Hematopoietic multipotent progenitor cell treated with erythropoietin and hydrocortisone succinate and interleukin-3 and kit ligand, for 15 days (in vitro differentiated cells): ENCODE measurements around the gene TBC1D22A.

Experiments used
- DNase-seq: peaks from one replicate; pipeline ENCODE4 v3.0.0-alpha.2; 2015; ENCODE audit warnings: low spot score

TBC1D22A gene

GRCh38 chr22:46795845-46796565 lies 33.6 kb downstream of the TBC1D22A start:
- no peak for DNase-seq

GRCh38 chr22:46796566-46797195 lies 34.2 kb downstream of the TBC1D22A start:
- DNase-seq = no peak

- DNase-seq = no peak
Observed at GRCh38 chr22:46797355-46797754, 34.9 kb downstream of the TBC1D22A start.

DNA sequence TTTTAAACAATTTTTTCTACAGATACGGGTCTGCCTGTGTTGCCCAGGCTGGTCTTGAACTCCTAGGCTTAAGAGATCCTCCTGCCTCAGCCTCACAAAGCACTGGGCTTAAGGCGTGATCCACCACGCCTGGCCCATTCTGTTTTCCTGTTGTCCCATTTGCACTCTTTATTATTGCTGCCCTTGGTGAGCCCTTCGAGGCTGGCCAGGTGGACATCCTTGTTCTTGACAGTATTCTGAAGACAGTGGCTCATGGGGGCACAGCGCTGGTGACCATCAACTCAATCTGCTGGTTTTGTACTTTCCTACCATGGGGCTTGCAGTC lies 35.6 kb downstream of the TBC1D22A start:
- no peak for DNase-seq

- peak; percentile 66 for DNase-seq
Observed at GRCh38 chr22:46798366-46799350, 36.2 kb downstream of the TBC1D22A start.

DNA sequence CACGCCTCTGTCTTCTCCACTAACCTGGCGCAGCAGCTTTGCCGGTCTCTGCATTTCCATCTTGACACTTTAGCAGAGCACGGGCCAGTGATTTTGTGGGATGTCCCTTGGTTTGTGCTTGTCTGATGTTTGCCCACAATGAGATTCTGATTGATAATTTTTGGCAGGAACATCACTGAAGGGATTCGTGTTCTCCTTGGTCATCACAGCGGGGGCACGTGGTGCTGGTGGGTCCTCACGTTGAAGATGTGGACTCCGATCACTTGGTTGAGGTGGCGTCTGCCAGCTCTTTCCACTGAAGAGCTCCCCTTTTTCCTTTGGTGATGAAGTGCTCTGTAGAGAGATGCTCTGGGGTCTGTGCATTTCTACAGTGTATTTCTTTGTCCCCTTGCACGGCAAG lies 37.2 kb downstream of the TBC1D22A start:
- DNase-seq = no peak

DNA sequence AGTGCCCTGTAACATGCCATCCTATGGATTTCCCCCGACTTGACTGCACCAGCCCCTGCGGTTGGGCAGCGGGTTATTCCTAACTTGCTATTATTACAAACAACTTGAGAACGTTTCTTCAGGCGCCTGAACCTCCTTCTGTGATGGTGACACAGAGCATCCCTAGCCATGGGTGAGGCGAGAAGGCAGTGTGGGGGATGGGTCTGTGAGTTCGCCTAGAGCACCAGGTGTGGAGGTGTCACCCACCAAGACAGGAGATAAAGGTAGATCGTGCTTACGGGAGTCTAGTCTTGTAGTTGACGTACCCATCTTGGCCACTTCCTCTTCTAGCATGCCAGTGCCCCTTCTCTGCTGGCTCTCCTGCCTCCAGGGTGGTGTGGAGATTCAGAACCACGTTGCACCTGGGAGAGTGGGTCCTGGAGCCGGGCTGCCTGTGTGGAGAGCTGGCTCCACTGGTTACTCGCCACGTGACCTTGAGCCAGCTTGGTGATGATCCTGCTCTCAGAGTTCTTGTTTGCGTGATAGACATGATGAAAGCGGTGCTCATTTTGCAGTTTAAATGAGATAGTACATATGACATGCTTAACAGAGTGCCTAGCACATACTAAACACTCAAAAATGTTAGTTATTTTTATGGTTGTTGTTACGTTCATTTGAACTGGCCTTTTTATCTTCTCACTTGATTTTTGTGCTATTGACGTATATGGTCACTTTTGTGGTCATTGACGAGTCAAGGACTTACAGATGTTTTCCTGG lies 37.8 kb downstream of the TBC1D22A start:
- no peak for DNase-seq

DNA sequence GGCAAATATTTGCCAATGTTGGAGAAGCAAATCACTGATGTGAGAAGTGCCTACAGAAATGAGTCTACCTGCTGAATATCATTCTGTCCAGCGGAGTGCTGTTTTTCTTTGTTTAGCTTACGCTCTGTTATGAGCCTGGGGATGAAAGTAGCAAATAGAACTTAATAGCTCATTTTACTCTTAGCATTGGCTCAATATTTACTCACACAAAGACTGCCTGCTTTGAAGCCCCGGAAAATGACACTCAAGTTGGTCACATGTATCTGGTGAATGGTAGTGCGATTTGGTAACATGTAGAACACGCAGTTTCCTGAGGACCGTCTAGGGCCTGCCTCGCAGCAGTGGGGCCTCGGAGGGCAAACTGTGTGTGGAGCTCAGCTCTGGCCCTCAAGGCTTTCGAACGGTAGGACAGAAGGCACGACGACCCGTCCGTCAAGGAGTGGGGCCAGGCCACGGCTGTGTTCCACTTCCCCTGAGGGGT lies 38.9 kb downstream of the TBC1D22A start:
- no peak for DNase-seq

GRCh38 chr22:46801826-46802607 lies 39.6 kb downstream of the TBC1D22A start:
- no peak for DNase-seq

- no peak for DNase-seq
Observed at GRCh38 chr22:46802608-46803027, 40.2 kb downstream of the TBC1D22A start.

- DNase-seq = peak; percentile 69
Observed at GRCh38 chr22:46803031-46803880, 40.8 kb downstream of the TBC1D22A start.

GRCh38 chr22:46803936-46804335 lies 41.5 kb downstream of the TBC1D22A start:
- DNase-seq = no peak

DNA sequence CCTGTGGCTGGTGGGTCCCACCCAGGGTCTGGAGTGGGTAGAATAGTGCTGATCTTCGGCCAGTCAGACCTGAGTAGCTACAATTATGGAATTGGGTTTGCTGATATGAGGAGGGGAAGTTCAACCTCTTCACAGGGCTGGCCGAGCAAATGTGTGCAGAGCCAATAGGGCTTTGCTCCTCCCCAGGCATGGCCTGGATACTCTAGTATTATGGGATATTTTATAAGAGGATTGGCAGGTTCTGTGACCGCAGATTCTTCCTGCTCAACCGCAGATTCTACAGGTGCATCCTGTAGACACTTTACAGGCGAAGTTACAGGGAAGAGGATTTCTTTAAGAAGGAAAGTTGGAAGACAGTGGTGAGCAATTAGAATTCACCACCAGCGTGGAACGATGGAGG lies 44.3 kb downstream of the TBC1D22A start:
- DNase-seq = no peak

DNA sequence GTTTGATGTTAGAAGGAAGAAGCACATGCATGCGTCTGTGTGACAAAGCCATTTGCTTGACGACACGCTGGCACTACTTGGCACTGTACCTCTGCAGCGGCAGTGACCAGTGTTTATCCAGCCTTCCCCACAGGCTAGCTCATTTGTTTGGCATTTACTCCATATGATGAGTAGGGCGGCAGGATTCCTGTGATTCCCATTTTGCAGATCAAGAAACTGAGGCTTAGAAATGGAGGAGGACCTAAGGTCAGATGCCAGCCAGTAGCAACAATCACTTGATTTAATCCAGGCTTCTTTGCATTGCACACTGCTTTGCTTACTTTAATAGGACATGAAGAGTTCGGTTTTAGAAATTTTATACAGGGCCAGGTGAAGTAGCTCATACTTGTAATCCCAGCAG lies 45.0 kb downstream of the TBC1D22A start:
- DNase-seq = no peak

- DNase-seq = no peak
Observed at GRCh38 chr22:46809153-46809885, 46.9 kb downstream of the TBC1D22A start.

- DNase-seq = no peak
Observed at GRCh38 chr22:46810856-46811786, 48.7 kb downstream of the TBC1D22A start.

DNA sequence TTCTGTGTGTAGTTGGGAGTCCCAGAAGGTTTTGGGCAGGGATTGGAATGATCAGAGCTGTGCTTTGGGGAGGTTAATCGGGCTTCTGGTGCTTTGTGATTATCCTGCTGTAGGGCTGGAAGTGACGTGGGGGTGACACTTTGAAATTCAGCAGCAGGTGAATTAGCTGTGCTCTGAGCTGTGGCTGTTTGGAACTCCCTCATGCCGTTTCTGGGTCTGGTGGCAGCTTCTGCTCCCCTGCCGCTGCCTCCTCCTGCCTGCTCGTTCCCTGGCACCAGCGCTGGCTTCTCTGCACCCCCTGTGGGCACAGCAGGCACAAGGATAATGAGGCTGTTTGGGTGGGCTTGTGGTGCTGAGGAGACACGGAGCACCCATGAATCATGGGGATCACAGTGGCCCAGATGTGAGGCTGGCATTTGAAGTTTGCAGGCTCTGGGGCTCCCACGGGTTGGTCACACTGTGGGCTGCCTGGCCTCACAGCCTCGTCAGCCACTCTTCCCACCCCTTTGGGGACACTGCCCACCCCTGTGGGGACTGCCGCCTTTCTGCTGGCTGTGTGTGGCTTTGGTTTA lies 49.7 kb downstream of the TBC1D22A start:
- no peak for DNase-seq

GRCh38 chr22:46812788-46813187 lies 50.3 kb downstream of the TBC1D22A start:
- DNase-seq = no peak
